PC-3 (cell line): Measurements from ENCODE around the gene SNX8.

Experiments used
- CTCF ChIP-seq: fragments of 300-600 bp; sonication (generic); conservative IDR thresholded peaks from 2 replicates; pipeline ENCODE4 v1.5.1; 2017; ENCODE audit warnings: antibody characterized with exemption, low read depth, mild to moderate bottlenecking, low read length
- EZH2 ChIP-seq: fragments of 300-600 bp; sonication (generic); IDR thresholded peaks from one replicate; pipeline ENCODE4 v1.6.1; 2017; ENCODE audit warnings: antibody characterized with exemption, mild to moderate bottlenecking, low read length; ENCODE audit not compliant: unreplicated experiment
- EZH2phosphoT487 ChIP-seq: fragments of 300-600 bp; sonication (generic); IDR thresholded peaks from 2 replicates; pipeline ENCODE4 v1.6.1; 2018; ENCODE audit warnings: mild to moderate bottlenecking, antibody characterized with exemption, low read length, borderline replicate concordance

- no peak for TF ChIP-seq EZH2
- no peak for TF ChIP-seq CTCF
- TF ChIP-seq EZH2phosphoT487, result no peak
Measured at GRCh38 chr7:2213551-2214215, 100.6 kb downstream of the SNX8 start.
